ENCODE results near the gene NLK. TPM values are rescaled to one million over a fixed set of nuclear protein-coding genes. Genes with fewer than 3 reads are reported as not detected.
A peak's percentile ranks its signal among the peaks of the same experiment; 100 is the strongest.
"Not testable (repeated sequence)": the region's sequence is repeated elsewhere in the genome, so short reads cannot be mapped to it uniquely, and the experiment has no call there.

The NLK gene
- total and polyA plus RNA-seq, 4 donors, result 28.2 to 48.5 (median 34.6) TPM

DNA sequence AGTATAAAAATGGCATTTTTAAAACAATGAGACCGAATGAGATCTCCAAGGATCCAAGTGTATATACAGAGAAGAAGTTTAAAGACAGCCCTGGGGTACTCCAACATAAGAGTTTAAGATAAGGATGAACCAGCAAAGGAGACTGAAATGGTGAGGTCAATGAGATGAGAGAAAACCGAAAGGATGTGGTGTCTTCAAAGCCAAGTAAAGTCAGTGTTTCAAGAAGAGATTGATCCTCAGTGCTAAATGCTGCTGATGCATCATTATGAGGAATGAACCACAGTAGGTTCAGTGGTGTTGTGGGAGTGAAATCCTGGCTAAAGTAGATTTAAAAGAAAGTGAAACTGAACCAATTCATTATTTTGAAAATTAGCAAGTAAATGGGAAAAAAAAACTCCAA is 38.1 kb upstream of the NLK start:
- 86% methylated on average over 2 of the region's 2 CpGs for WGBS (ENCODE audit: insufficient coverage)
- H3K4me1 ChIP-seq (ENCODE audit: control insufficient read depth, insufficient read depth, low read length), result no peaks in the 10 kb centered on the region
- no peak for DNase-seq (ENCODE audit: low read depth in 4 of 6, low spot score in 6 of 6)
- H3K27ac ChIP-seq (ENCODE audit: low read depth, low read length), result no peak overlapping the region
- no peaks in the 10 kb centered on the region for H3K27me3 ChIP-seq (ENCODE audit: control insufficient read depth, insufficient read depth, low read length)
- H3K9me3 ChIP-seq (ENCODE audit: control insufficient read depth, insufficient read depth, low read length), result no peaks in the 10 kb centered on the region
- H3K4me3 ChIP-seq (ENCODE audit: low read depth, low read length), result no peak overlapping the region
- H3K36me3 ChIP-seq (ENCODE audit: control insufficient read depth, insufficient read depth, low read length), result no peaks in the 10 kb centered on the region

DNA sequence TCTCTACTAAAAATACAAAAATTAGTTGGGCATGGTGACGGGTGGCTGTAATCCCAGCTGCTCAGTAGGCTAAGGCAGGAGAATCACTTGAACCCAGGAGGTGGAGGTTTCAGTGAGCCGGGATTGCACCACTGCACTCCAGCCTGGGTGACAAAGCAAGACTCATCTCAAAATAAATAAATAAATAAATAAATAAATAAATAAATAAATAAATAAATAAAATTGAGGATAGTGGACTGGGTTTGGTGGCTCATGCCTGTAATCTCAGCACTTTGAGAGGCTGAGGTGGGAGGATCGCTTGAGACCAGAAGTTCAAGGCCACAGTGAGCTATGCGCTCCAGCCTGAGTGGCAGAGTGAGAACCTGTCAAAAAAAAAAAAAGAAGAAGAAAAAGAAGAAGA is 34.6 kb upstream of the NLK start:
- not testable (repeated sequence) for H3K36me3 ChIP-seq (ENCODE audit: control insufficient read depth, insufficient read depth, low read length); H3K27me3 ChIP-seq (ENCODE audit: control insufficient read depth, insufficient read depth, low read length); H3K27ac ChIP-seq (ENCODE audit: low read depth, low read length); H3K4me1 ChIP-seq (ENCODE audit: control insufficient read depth, insufficient read depth, low read length); H3K9me3 ChIP-seq (ENCODE audit: control insufficient read depth, insufficient read depth, low read length); DNase-seq (ENCODE audit: low read depth in 4 of 6, low spot score in 6 of 6); H3K4me3 ChIP-seq (ENCODE audit: low read depth, low read length)
- 89% methylated on average over 2 of the region's 4 CpGs for whole genome bisulfite sequencing (ENCODE audit: insufficient coverage)

DNA sequence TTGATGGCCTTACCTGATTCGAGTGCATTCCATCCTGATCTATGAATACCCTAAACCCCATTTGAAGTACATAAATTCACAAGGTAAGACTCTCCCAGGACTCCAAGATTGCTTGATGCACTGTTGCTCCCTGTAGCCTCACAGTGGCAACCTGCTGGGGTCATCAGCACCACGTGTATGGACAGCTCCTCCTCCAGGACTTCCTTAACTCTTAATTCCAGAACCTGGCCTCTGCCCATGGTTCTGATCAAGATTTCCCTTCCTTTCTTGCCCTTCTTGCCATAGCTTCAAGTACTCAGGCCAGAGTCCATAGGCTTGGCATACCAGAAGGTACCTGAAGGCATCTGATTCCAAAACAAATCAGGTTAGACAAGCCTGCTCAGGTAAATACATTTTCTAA is 34.0 kb upstream of the NLK start:
- H3K36me3 ChIP-seq (ENCODE audit: control insufficient read depth, insufficient read depth, low read length), result no peaks in the 10 kb centered on the region
- DNase-seq (ENCODE audit: low read depth in 4 of 6, low spot score in 6 of 6), result peak in 1 of 6 donors; percentile 29
- H3K4me3 ChIP-seq (ENCODE audit: low read depth, low read length), result no peak overlapping the region
- no peak overlapping the region for H3K27ac ChIP-seq (ENCODE audit: low read depth, low read length)
- WGBS (ENCODE audit: insufficient coverage), result 6% methylated on average over 2 of the region's 2 CpGs
- no peaks in the 10 kb centered on the region for H3K9me3 ChIP-seq (ENCODE audit: control insufficient read depth, insufficient read depth, low read length)
- no peaks in the 10 kb centered on the region for H3K27me3 ChIP-seq (ENCODE audit: control insufficient read depth, insufficient read depth, low read length)
- no peaks in the 10 kb centered on the region for H3K4me1 ChIP-seq (ENCODE audit: control insufficient read depth, insufficient read depth, low read length)

DNA sequence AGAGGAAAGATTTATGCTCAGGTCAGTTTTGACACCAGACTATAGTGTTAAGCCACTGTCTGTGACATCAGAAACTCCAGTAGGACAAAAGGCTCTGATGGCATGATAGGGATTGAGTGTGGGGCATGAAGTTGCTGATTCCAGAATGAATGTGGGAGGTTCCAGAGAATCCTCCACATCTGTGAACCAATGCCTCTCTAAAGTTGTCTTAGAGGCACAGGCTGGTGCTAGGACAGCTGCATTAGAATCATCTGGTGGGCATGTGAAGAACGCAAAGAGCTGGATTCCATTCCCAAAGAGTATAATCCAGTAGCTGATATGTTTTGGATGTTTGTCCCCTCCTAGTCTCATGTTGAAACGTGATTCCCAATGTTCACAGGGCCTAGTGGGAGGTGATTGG is 32.1 kb upstream of the NLK start:
- 40% methylated on average over 1 of the region's 2 CpGs for WGBS (ENCODE audit: insufficient coverage)

DNA sequence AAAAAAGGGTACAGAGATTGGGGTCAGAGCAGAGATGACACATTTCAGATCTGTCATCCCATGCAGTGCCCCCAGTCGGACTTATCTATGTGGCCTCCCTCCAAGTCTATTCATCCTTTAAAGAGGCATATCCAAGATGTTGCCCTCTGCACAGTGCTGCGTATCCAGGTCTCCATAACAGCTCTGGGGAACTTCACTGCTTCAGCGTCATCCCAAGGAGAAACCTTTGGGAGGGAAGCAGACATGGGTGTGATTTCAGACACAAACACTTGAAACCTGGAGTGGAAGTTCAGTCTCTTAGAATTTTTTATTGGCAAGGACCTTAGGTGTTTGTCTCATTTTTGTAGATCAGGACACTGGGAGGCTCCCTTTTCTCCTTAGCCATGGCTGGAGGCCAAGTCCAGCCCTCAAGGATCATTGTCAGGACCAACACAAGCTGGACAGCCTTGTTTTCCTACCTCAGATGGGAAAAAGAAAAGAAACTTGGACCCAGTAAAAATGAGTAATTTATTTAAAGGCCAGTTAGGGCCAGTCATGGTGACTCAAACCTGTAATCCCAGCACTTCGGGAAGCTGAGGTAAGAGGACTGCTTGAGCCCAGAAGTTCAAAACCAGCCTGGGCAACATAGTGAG is 23.9 kb upstream of the NLK start:
- no peak for DNase-seq (ENCODE audit: low read depth in 4 of 6, low spot score in 6 of 6)
- Histone ChIP-seq H3K9me3 (ENCODE audit: control insufficient read depth, insufficient read depth, low read length) (no peaks in the 10 kb centered on the region), H3K27me3 (ENCODE audit: control insufficient read depth, insufficient read depth, low read length) (no peaks in the 10 kb centered on the region), H3K27ac (ENCODE audit: low read depth, low read length) (no peak overlapping the region), H3K4me3 (ENCODE audit: low read depth, low read length) (no peak overlapping the region), H3K36me3 (ENCODE audit: control insufficient read depth, insufficient read depth, low read length) (no peaks in the 10 kb centered on the region), H3K4me1 (ENCODE audit: control insufficient read depth, insufficient read depth, low read length) (no peaks in the 10 kb centered on the region)
- 59% methylated on average over 4 of the region's 4 CpGs for WGBS (ENCODE audit: insufficient coverage)

More for the DNA sequence above, 32.1 kb upstream of the NLK start:
- no peaks in the 10 kb centered on the region for H3K9me3 ChIP-seq (ENCODE audit: control insufficient read depth, insufficient read depth, low read length)
- no peak for DNase-seq (ENCODE audit: low read depth in 4 of 6, low spot score in 6 of 6)
- no peaks in the 10 kb centered on the region for H3K4me1 ChIP-seq (ENCODE audit: control insufficient read depth, insufficient read depth, low read length)
- no peaks in the 10 kb centered on the region for H3K36me3 ChIP-seq (ENCODE audit: control insufficient read depth, insufficient read depth, low read length)
- H3K27ac ChIP-seq (ENCODE audit: low read depth, low read length), result no peak overlapping the region
- no peak overlapping the region for H3K4me3 ChIP-seq (ENCODE audit: low read depth, low read length)
- no peaks in the 10 kb centered on the region for H3K27me3 ChIP-seq (ENCODE audit: control insufficient read depth, insufficient read depth, low read length)

DNA sequence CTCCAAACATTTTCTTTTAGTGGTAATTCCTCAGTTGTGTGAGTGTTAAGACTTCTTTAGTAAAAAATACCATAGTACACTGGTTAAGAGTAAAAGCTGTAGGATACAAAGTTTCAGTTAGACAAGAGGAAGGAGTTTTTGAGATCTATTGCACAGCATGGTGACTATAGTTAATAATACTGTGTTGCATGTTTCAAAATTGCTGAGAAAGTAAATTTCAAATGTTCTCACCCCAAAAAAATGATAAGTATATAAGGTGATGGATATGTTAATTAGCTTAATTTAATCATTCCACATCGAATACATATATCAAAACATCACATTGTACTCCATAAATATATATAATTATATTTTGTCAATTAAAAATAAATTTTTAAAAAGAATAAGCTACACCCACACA is 22.0 kb upstream of the NLK start:
- no peak for DNase-seq (ENCODE audit: low read depth in 4 of 6, low spot score in 6 of 6)
- H3K36me3 ChIP-seq (ENCODE audit: control insufficient read depth, insufficient read depth, low read length), result no peaks in the 10 kb centered on the region
- no peaks in the 10 kb centered on the region for H3K27me3 ChIP-seq (ENCODE audit: control insufficient read depth, insufficient read depth, low read length)
- no peak overlapping the region for H3K4me3 ChIP-seq (ENCODE audit: low read depth, low read length)
- no peaks in the 10 kb centered on the region for H3K9me3 ChIP-seq (ENCODE audit: control insufficient read depth, insufficient read depth, low read length)
- no peak overlapping the region for H3K27ac ChIP-seq (ENCODE audit: low read depth, low read length)
- H3K4me1 ChIP-seq (ENCODE audit: control insufficient read depth, insufficient read depth, low read length), result no peaks in the 10 kb centered on the region
- no CpG with 5 or more reads among the region's 1 CpG for WGBS (ENCODE audit: insufficient coverage)

DNA sequence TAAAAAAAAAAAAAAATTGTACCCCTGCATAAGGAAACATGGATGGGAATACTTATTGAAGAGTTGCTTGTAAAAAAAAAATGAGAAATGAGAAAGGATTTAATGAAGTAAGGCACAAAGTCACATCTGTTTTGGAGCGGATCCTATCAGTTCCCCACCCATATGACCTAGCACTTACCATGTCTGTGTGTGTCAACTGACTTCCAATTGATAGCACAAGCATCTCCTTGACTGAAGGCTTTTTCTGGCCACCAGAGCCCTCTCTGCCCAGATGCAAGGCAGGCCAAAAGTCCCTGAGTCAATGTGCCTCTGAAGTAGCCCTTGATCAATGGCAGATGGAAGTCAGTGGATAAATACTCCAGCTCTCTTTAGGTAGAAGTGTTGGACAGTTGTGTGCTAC is 13.4 kb upstream of the NLK start:
- no peaks in the 10 kb centered on the region for H3K4me1 ChIP-seq (ENCODE audit: control insufficient read depth, insufficient read depth, low read length)
- H3K27ac ChIP-seq (ENCODE audit: low read depth, low read length), result no peak overlapping the region
- H3K36me3 ChIP-seq (ENCODE audit: control insufficient read depth, insufficient read depth, low read length), result no peaks in the 10 kb centered on the region
- H3K9me3 ChIP-seq (ENCODE audit: control insufficient read depth, insufficient read depth, low read length), result no peaks in the 10 kb centered on the region
- no peak overlapping the region for H3K4me3 ChIP-seq (ENCODE audit: low read depth, low read length)
- no peak for DNase-seq (ENCODE audit: low read depth in 4 of 6, low spot score in 6 of 6)
- H3K27me3 ChIP-seq (ENCODE audit: control insufficient read depth, insufficient read depth, low read length), result no peaks in the 10 kb centered on the region
- WGBS (ENCODE audit: insufficient coverage), result no CpG with 5 or more reads among the region's 1 CpG

DNA sequence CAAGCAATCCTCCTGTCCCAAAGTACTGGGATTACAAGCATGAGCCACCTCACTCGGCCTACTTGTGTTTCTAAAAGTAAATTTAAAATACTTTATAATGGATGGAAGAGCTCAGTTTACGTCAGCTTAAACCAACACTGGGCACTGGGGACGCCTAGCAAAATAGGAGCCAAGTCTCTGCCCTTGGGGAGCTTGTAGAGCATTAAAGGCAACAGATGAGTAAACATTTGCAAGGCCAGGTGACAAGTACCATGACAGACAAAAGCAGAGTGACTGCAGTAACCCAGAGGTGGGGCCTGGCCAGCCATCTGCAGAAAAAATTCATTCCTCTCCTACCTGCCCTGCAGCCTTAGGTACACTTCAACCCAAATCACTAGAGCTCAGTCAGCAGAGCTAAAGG is 12.1 kb upstream of the NLK start:
- 63% methylated on average over 2 of the region's 3 CpGs for WGBS (ENCODE audit: insufficient coverage)
- Histone ChIP-seq H3K4me1 (ENCODE audit: control insufficient read depth, insufficient read depth, low read length) (no peaks in the 10 kb centered on the region), H3K36me3 (ENCODE audit: control insufficient read depth, insufficient read depth, low read length) (no peaks in the 10 kb centered on the region), H3K4me3 (ENCODE audit: low read depth, low read length) (no peak overlapping the region), H3K27ac (ENCODE audit: low read depth, low read length) (no peak overlapping the region), H3K27me3 (ENCODE audit: control insufficient read depth, insufficient read depth, low read length) (no peaks in the 10 kb centered on the region), H3K9me3 (ENCODE audit: control insufficient read depth, insufficient read depth, low read length) (no peaks in the 10 kb centered on the region)
- no peak for DNase-seq (ENCODE audit: low read depth in 4 of 6, low spot score in 6 of 6)

DNA sequence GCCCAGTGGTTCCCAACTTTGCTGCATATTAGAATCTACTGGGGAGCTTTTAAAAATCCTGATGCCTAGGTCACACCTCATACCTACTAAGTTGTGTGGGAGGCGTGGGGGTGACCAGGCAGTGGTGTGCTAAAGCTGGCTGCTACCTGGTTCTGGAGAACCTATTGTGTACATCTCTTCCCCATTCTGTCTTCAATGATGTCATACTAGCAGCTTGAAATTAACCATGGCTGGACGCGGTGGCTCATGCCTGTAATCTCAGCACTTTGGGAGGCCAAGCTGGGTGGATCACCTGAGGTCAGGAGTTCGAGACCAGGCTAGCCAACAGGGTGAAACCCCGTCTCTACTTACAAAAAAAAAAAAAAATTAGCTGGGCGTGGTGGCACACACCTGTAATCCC is 11.3 kb upstream of the NLK start:
- H3K36me3 ChIP-seq (ENCODE audit: control insufficient read depth, insufficient read depth, low read length), result no peaks in the 10 kb centered on the region
- no peak overlapping the region for H3K27ac ChIP-seq (ENCODE audit: low read depth, low read length)
- no peaks in the 10 kb centered on the region for H3K9me3 ChIP-seq (ENCODE audit: control insufficient read depth, insufficient read depth, low read length)
- no peaks in the 10 kb centered on the region for H3K27me3 ChIP-seq (ENCODE audit: control insufficient read depth, insufficient read depth, low read length)
- no peak for DNase-seq (ENCODE audit: low read depth in 4 of 6, low spot score in 6 of 6)
- no peak overlapping the region for H3K4me3 ChIP-seq (ENCODE audit: low read depth, low read length)
- 100% methylated on average over 5 of the region's 6 CpGs for WGBS (ENCODE audit: insufficient coverage)
- H3K4me1 ChIP-seq (ENCODE audit: control insufficient read depth, insufficient read depth, low read length), result no peaks in the 10 kb centered on the region

DNA sequence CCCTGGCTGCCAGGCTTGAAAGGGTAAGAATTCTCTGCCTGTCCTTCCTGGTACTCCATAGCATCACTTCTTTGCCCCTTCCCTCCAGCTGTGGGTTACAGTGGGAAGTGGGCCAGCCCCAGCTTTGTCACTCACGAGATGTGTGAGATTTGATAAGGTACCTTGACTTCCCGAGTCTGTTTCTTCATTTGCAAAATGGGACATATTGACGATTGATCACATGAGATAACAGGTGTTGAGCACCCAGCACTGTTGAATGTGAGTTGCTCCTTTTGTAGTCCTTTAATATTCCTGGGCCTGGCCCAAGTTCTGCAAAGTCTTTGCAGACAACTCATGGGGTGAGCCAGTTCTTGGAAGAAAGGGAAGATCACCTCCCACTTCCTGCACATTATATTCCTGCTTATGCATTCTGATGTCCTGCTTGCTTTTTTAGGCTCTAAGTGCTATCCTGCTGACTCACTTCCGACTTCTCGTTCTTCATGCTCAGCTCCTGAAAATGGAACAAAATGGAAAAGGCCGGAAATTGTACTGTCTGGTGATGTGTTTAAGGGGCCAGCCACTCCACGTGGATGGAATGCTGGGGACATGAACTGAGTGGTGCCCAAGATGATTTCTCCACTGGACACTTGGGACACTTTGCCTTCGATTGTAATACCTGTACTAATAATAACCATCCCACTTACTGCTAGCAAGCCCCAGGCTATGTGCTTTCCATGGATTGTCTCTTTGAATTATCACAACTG is 8.3 kb upstream of the NLK start:
- no peak for DNase-seq (ENCODE audit: low read depth in 4 of 6, low spot score in 6 of 6)
- Histone ChIP-seq H3K36me3 (ENCODE audit: control insufficient read depth, insufficient read depth, low read length) (no peaks in the 10 kb centered on the region), H3K27me3 (ENCODE audit: control insufficient read depth, insufficient read depth, low read length) (no peaks in the 10 kb centered on the region), H3K4me1 (ENCODE audit: control insufficient read depth, insufficient read depth, low read length) (no peaks in the 10 kb centered on the region), H3K9me3 (ENCODE audit: control insufficient read depth, insufficient read depth, low read length) (no peaks in the 10 kb centered on the region), H3K27ac (ENCODE audit: low read depth, low read length) (no peak overlapping the region), H3K4me3 (ENCODE audit: low read depth, low read length) (no peak overlapping the region)
- 89% methylated on average over 6 of the region's 8 CpGs for WGBS (ENCODE audit: insufficient coverage)
